IMR-90 (cell line): ENCODE measurements around the gene BAIAP2L1. TPM values are rescaled to one million over a fixed set of nuclear protein-coding genes. Genes with fewer than 3 reads are reported as not detected.
A peak's percentile ranks its signal among the peaks of the same experiment; 100 is the strongest.

Experiments used
- ATAC-seq: fragments of 200-7000 bp; cut with Tn5 transposase; 2 replicates; pipeline ENCODE4 v1.9.1; 2020; ENCODE audit warnings: low read depth, mild to moderate bottlenecking, moderate library complexity
- BruUV-seq: library from RNA; stranded (reverse); fragments of 400-500 nt; replicated peaks from 2 replicates; lab custom pipeline; 2021; lab: Mats Ljungman, UMichigan
- CTCF ChIA-PET: fragments of 300-600 bp; formaldehyde crosslinking; extraction: SDS; loops from one replicate; lab custom pipeline; 2021; ENCODE audit warnings: antibody characterized with exemption; lab: Yijun Ruan, JAX
- POLR2A ChIA-PET: fragments of 300-600 bp; sonication (Branson Sonifier 250); formaldehyde crosslinking; loops from one replicate; lab custom pipeline; 2022; ENCODE audit warnings: antibody characterized with exemption; ENCODE audit not compliant: unreplicated experiment; lab: Charles Lee
- DNase-seq: peaks from one replicate; pipeline ENCODE4 v3.0.0; 2013
- H2AFZ ChIP-seq: replicated peaks from 2 replicates; pipeline ENCODE3; 2013; ENCODE audit warnings: low read length, mild to moderate bottlenecking; ENCODE audit not compliant: poor library complexity
- H2AK5ac ChIP-seq: 2 replicates; pipeline ENCODE4 v1.6.1; 2013; ENCODE audit warnings: low read depth, low read length, inconsistent platforms
- H2AK9ac ChIP-seq: replicated peaks from 2 replicates; pipeline ENCODE3; 2013; ENCODE audit warnings: mild to moderate bottlenecking, low read depth, low read length, moderate library complexity; ENCODE audit not compliant: poor library complexity
- H2BK120ac ChIP-seq: 2 replicates; pipeline ENCODE4 v1.6.1; 2013; ENCODE audit warnings: low read depth, low read length, inconsistent platforms
- H2BK15ac ChIP-seq: 3 replicates; pipeline ENCODE4 v1.6.1; 2013; ENCODE audit warnings: low read depth, low read length, inconsistent platforms
- H2BK20ac ChIP-seq: 2 replicates; pipeline ENCODE4 v1.6.1; 2013; ENCODE audit warnings: low read depth, mild to moderate bottlenecking, inconsistent platforms, low read length, moderate library complexity
- H2BK5ac ChIP-seq: 2 replicates; pipeline ENCODE4 v1.6.1; 2013; ENCODE audit warnings: mild to moderate bottlenecking, low read depth, low read length, inconsistent platforms; ENCODE audit not compliant: poor library complexity, severe bottlenecking
- H3K14ac ChIP-seq: replicated peaks from 2 replicates; pipeline ENCODE4 v1.6.1; 2013; ENCODE audit warnings: low read depth, low read length, inconsistent platforms
- H3K18ac ChIP-seq: 2 replicates; pipeline ENCODE4 v1.6.1; 2013; ENCODE audit warnings: low read depth, low read length, control low read depth
- H3K23ac ChIP-seq: 2 replicates; pipeline ENCODE4 v1.6.1; 2013; ENCODE audit warnings: low read depth, low read length, inconsistent platforms
- H3K27ac ChIP-seq: 2 replicates; pipeline ENCODE4 v1.5.1; 2013; ENCODE audit warnings: mild to moderate bottlenecking, control low read depth, low read length; ENCODE audit not compliant: insufficient read depth
- H3K27me3 ChIP-seq: 2 replicates; pipeline ENCODE4 v1.6.1; 2013; ENCODE audit warnings: low read length; ENCODE audit not compliant: control insufficient read depth, insufficient read depth
- H3K36me3 ChIP-seq: 2 replicates; pipeline ENCODE4 v1.6.1; 2013; ENCODE audit warnings: low read length, mixed read lengths; ENCODE audit not compliant: control insufficient read depth, insufficient read depth
- H3K4ac ChIP-seq: 2 replicates; pipeline ENCODE4 v1.6.1; 2013; ENCODE audit warnings: low read depth, low read length, inconsistent platforms
- H3K4me1 ChIP-seq: 2 replicates; pipeline ENCODE4 v1.6.1; 2013; ENCODE audit warnings: low read length, mixed read lengths; ENCODE audit not compliant: control insufficient read depth, insufficient read depth
- H3K4me2 ChIP-seq: 2 replicates; pipeline ENCODE4 v1.6.1; 2013; ENCODE audit warnings: low read depth, mild to moderate bottlenecking, control low read depth, low read length, moderate library complexity
- H3K4me3 ChIP-seq: 2 replicates; pipeline ENCODE4 v1.5.1; 2013; ENCODE audit warnings: low read depth, mild to moderate bottlenecking, control low read depth, low read length, moderate library complexity; ENCODE audit not compliant: insufficient read depth
- H3K56ac ChIP-seq: 2 replicates; pipeline ENCODE4 v1.6.1; 2013; ENCODE audit warnings: low read length, inconsistent platforms; ENCODE audit not compliant: insufficient read depth; ENCODE audit errors: extremely low read depth
- H3K79me1 ChIP-seq, 2 experiments: 2 replicates each; pipeline ENCODE4 v1.6.1; 2013; ENCODE audit warnings: low read length in 2 of 2, inconsistent platforms in 1 of 2, low read depth in 1 of 2
- H3K9ac ChIP-seq: 2 replicates; pipeline ENCODE4 v1.6.1; 2013; ENCODE audit warnings: low read depth, low read length, control low read depth
- H3K9me1 ChIP-seq: 2 replicates; pipeline ENCODE4 v1.6.1; 2013; ENCODE audit warnings: low read length, inconsistent platforms; ENCODE audit not compliant: insufficient read depth
- H3K9me3 ChIP-seq: 2 replicates; pipeline ENCODE4 v1.6.1; 2013; ENCODE audit warnings: low read length; ENCODE audit not compliant: control insufficient read depth, insufficient read depth
- H4K20me1 ChIP-seq: 2 replicates; pipeline ENCODE4 v1.6.1; 2013; ENCODE audit warnings: low read length, inconsistent platforms; ENCODE audit not compliant: insufficient read depth
- H4K5ac ChIP-seq: 2 replicates; pipeline ENCODE4 v1.6.1; 2013; ENCODE audit warnings: mild to moderate bottlenecking, low read depth, low read length, control low read depth
- H4K8ac ChIP-seq, 2 experiments: 2 replicates each; pipeline ENCODE4 v1.6.1; 2013; ENCODE audit warnings: low read depth in 2 of 2, low read length in 2 of 2, control low read depth in 1 of 2, inconsistent platforms in 1 of 2
- H4K91ac ChIP-seq: 2 replicates; pipeline ENCODE4 v1.6.1; 2013; ENCODE audit warnings: low read depth, low read length, inconsistent platforms; ENCODE audit not compliant: insufficient read depth
- BHLHE40 ChIP-seq: fragments of 150-350 bp; IDR thresholded peaks from 2 replicates; pipeline ENCODE4 v1.6.1; 2016; ENCODE audit warnings: mild to moderate bottlenecking, low read depth, low read length
- CHD1 ChIP-seq: IDR thresholded peaks from 2 replicates; pipeline ENCODE4 v1.6.1; 2012; ENCODE audit warnings: low read depth, low read length, improper control_type of control experiment
- MXI1 ChIP-seq: IDR thresholded peaks from 2 replicates; pipeline ENCODE4 v1.6.1; 2012; ENCODE audit warnings: low read depth, mild to moderate bottlenecking, low read length, moderate library complexity, borderline replicate concordance
- RAD21 ChIP-seq: IDR thresholded peaks from 2 replicates; pipeline ENCODE4 v1.6.1; 2012; ENCODE audit warnings: low read length, improper control_type of control experiment
- RCOR1 ChIP-seq: IDR thresholded peaks from 2 replicates; pipeline ENCODE4 v1.6.1; 2012; ENCODE audit warnings: mild to moderate bottlenecking, low read length, improper control_type of control experiment; ENCODE audit not compliant: insufficient replicate concordance
- WGBS, 2 experiments: methylation state at CpG; one replicate each; pipeline versions ENCODE4 v1.1.5 to v1.1.7; 2013; ENCODE audit warnings: missing lambda C conversion rate in 2 of 2; ENCODE audit not compliant: insufficient read length in 1 of 2; ENCODE audit errors: extremely low coverage in 2 of 2; 5-methylcytosine and 5-hydroxymethylcytosine counted together
- dilution Hi-C: fragments of 300-500 bp; cut with HindIII; formaldehyde crosslinking; loops from one replicate; pipeline ENCODE4 v1.14.3; 2018; ENCODE audit warnings: low sequenced_read_pairs; ENCODE audit not compliant: unreplicated experiment
- in situ Hi-C: fragments of 300-500 bp; cut with MboI; formaldehyde crosslinking; loops from 3 replicates; pipeline ENCODE4 v1.14.3; 2019; ENCODE audit warnings: low sequenced_read_pairs, inconsistent platforms, mixed read lengths
- intact Hi-C: fragments of 100-400 bp; cut with micrococcal nuclease; formaldehyde crosslinking; loops from 2 replicates; pipeline ENCODE4 v1.10.0; 2022
- polyA plus RNA-seq, 3 experiments: library from polyadenylated mRNA; depleted of rRNA; stranded (reverse); fragments of >200 nt; gene quantifications; 2 replicates each; pipeline ENCODE4 v1.2.3, GENCODE V29; 2012; ENCODE audit warnings: low replicate concordance in 1 of 3
- total RNA-seq: library from RNA; depleted of rRNA; stranded (reverse); fragments of >200 nt; gene quantifications from 2 replicates; pipeline ENCODE4 v1.2.3, GENCODE V29; 2012
- TF ChIP-seq, protein P1 (sequence below): conservative IDR thresholded peaks from 2 replicates; pipeline ENCODE4 v1.5.1; 2012; ENCODE audit warnings: mild to moderate bottlenecking, low read depth, low read length, improper control_type of control experiment

BAIAP2L1 gene
- total and polyA plus RNA-seq, 2 of the 4 experiments (the other 2 are of a cell fraction): 2.2 to 6.0 TPM

DNA sequence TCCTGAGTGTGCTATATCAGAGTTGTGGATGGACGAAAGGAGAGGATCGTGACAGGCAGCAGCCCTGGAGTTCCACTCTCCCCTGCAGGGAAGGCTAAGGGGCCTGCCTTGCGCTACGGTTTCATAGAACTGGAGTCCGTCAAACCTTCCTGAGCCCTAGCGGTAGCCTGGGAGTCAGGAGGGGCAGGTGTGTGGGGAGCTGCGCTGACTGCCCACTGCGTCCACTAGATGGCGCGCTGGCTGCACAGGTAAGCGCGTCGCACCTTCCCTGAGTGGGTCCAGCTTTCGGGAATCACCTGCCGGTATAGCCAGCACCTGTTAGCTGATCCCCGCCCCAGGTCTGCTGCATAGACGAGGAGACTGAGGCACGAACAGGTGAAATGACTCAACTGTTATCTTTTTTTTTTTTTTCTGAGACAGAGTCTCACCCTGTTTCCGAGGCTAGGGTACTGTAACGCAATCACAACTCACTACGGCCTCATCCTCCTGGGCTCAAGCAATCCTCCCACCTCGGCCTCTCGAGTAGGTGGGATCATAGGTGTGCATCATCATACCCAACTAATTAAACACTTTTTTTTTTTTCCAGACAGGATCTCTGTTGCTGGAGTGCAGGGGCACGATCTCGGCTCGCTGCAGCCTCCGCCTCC is 20.2 kb upstream of the BAIAP2L1 start:
- Histone ChIP-seq H3K27ac (no peak overlapping the region), H3K56ac (no peak overlapping the region), H4K20me1 (no peaks in the 10 kb centered on the region), H3K14ac (no peak overlapping the region), H3K23ac (no peak overlapping the region), H2BK5ac (no peak overlapping the region), H3K4me2 (no peak overlapping the region), H4K91ac (no peak overlapping the region), H3K4ac (no peak overlapping the region), H2AK9ac (no peak overlapping the region), H3K36me3 (no peaks in the 10 kb centered on the region), H3K4me3 (no peak overlapping the region), H3K18ac (no peak overlapping the region), H3K9me3 (no peaks in the 10 kb centered on the region), H3K9ac (no peak overlapping the region), H2BK20ac (no peak overlapping the region), H3K27me3 (no peaks in the 10 kb centered on the region), H3K9me1 (peaks cover 12% of the 10 kb centered on the region; the same call in 1 of the 2 replicates), H2BK120ac (no peak overlapping the region), H3K79me1 (peaks cover 0 to 5% of the 10 kb centered on the region in 2 experiments; a peak in 1 of 4 replicates), H4K5ac (no peak overlapping the region), H2AK5ac (peak overlapping the region; percentile 84; the same call in 1 of the 2 replicates), H3K4me1 (peaks cover 14% of the 10 kb centered on the region), H4K8ac (no peak overlapping the region), H2BK15ac (no peak overlapping the region), H2AFZ (peak overlapping the region; percentile 69)
- BruUV-seq: no TSS peak
- TF ChIP-seq MXI1 (no peak), BHLHE40 (no peak), RCOR1 (no peak), RAD21 (peak; percentile 41; the same call in 1 of the 2 replicates), CHD1 (no peak)
- TF ChIP-seq, protein P1, sequence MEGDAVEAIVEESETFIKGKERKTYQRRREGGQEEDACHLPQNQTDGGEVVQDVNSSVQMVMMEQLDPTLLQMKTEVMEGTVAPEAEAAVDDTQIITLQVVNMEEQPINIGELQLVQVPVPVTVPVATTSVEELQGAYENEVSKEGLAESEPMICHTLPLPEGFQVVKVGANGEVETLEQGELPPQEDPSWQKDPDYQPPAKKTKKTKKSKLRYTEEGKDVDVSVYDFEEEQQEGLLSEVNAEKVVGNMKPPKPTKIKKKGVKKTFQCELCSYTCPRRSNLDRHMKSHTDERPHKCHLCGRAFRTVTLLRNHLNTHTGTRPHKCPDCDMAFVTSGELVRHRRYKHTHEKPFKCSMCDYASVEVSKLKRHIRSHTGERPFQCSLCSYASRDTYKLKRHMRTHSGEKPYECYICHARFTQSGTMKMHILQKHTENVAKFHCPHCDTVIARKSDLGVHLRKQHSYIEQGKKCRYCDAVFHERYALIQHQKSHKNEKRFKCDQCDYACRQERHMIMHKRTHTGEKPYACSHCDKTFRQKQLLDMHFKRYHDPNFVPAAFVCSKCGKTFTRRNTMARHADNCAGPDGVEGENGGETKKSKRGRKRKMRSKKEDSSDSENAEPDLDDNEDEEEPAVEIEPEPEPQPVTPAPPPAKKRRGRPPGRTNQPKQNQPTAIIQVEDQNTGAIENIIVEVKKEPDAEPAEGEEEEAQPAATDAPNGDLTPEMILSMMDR: peak; percentile 65
- ChIA-PET CTCF (interaction anchor here (0.6 kb wide), 1 partner anchor 422 kb away, joined by 8 read pairs; no protein-coding TSS in a partner anchor), POLR2A (no interaction called here)
- dilution Hi-C loops: no loop called here
- intact Hi-C loops: no loop called here
- in situ Hi-C loops: no loop called here
- 12% methylated on average over 10 of the region's 27 CpGs; no CpG with 5 or more reads in 1 of the 2 experiments for WGBS, 2 experiments
- DNase-seq (no peak), ATAC-seq (no peak)
